UCSD-AML1 (cell line): Measurements from ENCODE around the gene PERCC1.
"Not testable (repeated sequence)": the region's sequence is repeated elsewhere in the genome, so short reads cannot be mapped to it uniquely, and the experiment has no call there.

ENCODE experiments used
- DNase-seq: peaks from one replicate; lab custom pipeline; 2025; ENCODE audit not compliant: unreplicated experiment; lab: John Stamatoyannopoulos, UW

Gene PERCC1

DNA sequence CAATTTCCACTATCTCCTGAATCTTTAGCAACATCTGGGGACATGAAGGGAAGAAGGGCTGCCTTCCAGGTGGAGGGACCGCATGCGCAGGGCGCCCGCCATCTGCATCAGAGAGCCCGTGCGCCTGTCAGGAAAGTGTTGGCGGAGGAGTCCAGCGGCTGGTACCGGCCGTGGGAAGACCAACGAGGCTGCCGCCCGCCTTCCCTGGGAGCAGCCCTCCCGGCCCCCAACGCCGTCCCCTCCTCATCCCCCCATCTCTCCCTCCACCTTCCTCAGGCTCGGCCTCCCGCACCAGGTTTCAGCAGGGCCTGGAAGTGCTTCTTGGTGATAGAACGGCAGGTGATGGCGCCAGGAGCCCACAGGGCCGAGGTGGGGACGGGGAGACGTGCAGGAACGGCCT lies 35.2 kb downstream of the PERCC1 start:
- DNase-seq = no peak

GRCh38 chr16:1466968-1467521 lies 36.2 kb downstream of the PERCC1 start:
- no peak for DNase-seq

DNA sequence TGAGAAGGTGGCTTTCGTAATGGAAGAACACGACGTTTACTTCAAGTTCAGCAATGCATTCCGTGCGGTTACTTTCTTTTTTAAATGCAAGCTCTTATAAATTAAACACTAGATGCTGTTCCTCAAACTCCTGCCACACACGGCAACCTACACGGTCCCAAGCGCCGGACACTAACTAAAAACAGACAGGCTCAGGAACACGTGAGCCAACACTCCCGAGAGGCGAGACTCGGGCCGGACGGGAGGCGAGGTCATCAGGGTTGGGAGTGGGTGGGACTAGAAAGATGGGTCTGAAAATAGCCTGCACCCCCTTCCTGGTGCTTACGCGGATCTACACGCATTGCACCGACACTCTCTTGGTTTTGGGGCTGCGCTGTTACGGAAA lies 37.5 kb downstream of the PERCC1 start:
- DNase-seq = no peak

DNA sequence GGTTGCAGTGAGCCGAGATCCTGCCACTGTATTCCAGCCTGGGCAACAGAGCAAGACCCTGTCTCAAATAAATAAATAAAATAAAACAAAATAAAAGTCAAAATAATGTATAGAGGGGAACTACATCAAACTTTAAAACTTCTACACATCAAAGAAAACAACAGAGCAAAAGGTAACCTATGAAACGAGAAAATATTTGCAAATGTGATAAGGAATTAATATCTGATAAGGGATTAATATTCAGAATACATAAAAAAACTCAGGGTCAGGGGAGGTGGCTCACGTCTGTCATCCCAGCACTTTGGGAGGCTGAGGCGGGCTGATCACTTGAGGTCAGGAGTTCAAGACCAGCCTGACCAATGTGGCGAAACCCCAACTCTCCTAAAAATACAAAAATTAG lies 38.3 kb downstream of the PERCC1 start:
- DNase-seq = not testable (repeated sequence)

- no peak for DNase-seq
Measured at GRCh38 chr16:1469693-1470201, 38.9 kb downstream of the PERCC1 start.

DNA sequence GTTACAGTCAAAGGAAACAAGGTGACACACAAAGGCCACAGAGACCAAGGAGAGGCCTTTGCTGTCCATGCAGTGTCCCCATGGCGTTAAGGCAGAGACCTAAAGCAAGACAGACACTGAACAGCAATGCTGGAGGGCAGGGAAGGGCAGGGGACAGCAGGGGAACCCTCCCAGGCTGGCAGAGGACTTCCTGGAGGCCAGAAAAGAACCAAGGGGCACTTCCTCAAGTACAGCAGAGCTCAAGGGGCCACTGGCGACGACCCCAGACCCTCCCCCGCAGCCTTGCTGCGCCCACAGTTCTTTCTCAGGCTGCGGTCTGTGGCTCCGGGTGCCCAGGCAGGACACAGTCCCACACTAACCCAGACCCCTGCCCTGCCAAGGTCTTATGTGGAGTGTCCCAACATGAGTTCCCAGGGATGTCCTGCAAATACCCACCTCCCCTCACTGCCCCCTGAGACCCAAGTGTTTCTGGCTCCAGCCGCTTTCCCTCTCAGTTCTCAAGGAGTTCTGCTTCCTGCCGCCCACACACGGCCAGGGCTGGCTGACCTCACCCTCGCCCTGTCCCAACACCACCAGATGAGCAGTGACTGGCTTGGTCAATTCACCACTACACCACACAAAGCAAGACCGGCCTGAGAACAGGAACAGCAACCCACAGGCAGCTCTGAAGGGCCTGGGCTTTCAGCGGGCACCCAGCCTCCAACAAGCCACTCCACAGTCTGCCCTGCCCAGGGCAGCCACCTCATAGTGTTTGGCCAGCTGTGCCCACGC lies 39.8 kb downstream of the PERCC1 start:
- DNase-seq = no peak

- no peak for DNase-seq
Measured at GRCh38 chr16:1471569-1472194, 40.8 kb downstream of the PERCC1 start.

- DNase-seq = no peak
Measured at GRCh38 chr16:1472974-1473373, 42.1 kb downstream of the PERCC1 start.

- no peak for DNase-seq
Measured at GRCh38 chr16:1474082-1474795, 43.4 kb downstream of the PERCC1 start.

DNA sequence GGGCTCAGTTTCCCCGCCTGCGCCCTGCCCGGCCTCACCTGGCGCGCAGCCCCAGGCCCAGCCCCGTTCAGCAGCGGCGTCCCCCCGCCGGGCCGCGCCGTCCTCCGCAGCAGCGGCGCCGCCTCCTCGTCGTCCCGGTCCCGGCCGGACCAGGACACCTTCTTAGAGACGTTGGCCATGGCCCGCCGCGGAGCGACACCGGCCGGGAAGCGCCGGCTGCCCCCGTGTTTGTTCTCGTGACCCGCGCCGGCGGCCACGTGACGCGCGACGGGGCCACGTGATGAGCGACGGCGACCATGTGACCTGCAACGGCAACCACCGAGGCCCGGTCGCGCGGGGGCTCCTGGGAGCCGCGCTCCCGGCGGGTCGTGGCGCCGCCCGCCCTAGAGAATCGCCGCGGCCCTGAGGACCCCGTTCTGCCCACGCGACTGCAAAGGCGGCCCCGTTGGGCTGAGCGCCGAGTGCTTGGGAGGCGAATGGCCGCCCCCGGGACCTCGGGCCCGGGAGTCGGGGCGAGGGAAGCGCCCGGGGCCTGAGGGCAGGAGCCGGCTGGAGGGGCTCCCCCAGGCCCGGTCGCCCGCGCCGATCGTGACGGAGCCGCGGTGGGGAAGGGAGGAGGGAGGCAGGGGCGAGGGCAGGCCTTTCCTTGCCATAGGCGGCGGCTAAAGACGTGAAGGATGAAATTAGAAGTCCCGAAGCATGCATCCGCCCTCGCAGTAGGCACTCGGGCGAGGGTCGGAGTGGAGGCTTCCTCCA lies 44.1 kb downstream of the PERCC1 start, which contains the start of gene CLCN7:
TSS of gene CLCN7 (minus strand) at position 233 of the 756 bp plus-strand sequence. CDS start at position 179, 54 bp downstream.
- peak; percentile 83 for DNase-seq

- DNase-seq = no peak
Measured at GRCh38 chr16:1475552-1476114, 44.8 kb downstream of the PERCC1 start.

- DNase-seq = no peak
Measured at GRCh38 chr16:1477033-1477432, 46.2 kb downstream of the PERCC1 start.

DNA sequence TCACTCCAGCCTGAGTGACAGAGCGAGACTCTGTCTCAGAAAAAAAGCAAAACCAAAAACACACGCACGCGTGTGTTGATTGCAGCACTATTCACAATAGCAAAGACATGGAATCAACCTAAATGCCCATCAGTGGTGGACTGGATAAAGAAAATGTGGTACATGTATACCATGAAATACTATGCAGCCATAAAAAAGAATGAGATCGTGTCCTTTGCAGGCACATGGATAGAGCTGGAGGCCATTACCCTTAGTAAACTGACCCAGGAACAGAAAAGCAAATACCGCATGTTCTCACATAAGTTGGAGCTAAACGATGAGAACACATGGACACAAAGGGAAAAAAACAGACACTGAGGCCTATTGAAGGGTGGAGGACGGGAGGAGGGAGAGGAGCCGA lies 48.1 kb downstream of the PERCC1 start:
- DNase-seq = not testable (repeated sequence)

GRCh38 chr16:1481906-1482835 lies 51.3 kb downstream of the PERCC1 start:
- no peak for DNase-seq
